GM18517 (cell line): ENCODE results near the gene MIPEP.

Experiments used
- ATAC-seq: cut with Tn5 transposase; IDR thresholded peaks from one replicate; pipeline ENCODE4 v1.9.1; 2021; ENCODE audit warnings: mild to moderate bottlenecking, moderate library complexity; ENCODE audit not compliant: unreplicated experiment

Gene MIPEP

DNA sequence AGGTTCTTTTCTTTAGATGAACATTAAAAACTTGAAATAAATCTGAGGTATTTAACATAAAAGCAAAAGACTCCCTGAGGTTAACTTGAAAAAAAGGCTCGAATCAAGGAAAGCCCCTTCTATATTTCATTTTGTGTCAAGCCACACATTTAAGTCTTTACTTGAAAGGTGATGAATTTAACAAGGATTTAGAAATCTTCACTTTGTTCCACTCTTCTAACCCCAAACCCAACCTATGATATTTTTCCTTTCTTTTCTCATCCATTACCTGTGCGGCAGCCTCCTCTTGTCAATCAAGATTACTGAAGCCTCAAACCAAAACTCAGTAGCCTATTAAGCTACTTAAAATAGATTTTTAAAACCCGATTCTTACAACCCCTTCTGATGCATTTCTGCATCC lies 33.8 kb downstream of the MIPEP start:
- no peak for ATAC-seq

DNA sequence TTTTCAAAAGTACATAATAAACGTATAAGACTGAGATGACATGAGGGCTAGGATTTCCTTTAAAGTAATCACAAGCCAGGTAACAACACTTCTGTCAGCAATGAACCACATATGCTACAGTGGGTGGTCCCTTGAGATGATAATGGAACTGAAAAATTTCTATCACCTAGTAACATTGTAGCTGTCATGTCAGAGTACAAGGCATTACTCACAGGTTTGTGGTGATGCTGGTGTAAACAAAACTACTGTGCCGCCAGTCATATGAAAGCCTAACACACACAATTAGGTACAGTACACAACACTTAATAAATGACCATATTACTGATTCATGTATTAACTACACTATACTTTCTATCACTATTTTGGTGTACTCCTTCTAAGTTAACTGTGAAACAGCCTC lies 36.8 kb downstream of the MIPEP start:
- no peak for ATAC-seq

GRCh38 chr13:23851106-23851505 lies 38.1 kb downstream of the MIPEP start:
- no peak for ATAC-seq

DNA sequence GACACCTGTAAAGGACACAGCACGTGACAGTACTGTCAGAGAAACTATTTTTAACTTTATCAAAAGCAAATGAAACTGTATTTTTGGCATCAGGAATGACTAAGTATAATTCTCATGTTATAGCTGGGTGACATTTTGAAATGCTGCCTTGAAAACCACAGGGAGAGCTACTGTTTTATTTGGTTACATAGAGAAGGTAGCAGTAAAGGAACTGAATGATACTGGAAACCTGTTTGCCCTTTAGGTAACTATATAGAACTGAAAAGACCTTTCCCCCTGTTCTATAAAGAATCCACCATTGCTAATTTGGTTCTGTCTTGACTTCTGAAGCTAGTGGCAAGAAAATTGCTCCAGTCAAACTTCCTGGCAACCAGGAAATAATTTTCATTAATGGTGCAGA lies 39.1 kb downstream of the MIPEP start:
- ATAC-seq, result no peak

GRCh38 chr13:23849670-23850069 lies 39.5 kb downstream of the MIPEP start:
- no peak for ATAC-seq

GRCh38 chr13:23848646-23849141 lies 40.5 kb downstream of the MIPEP start:
- ATAC-seq, result no peak

- ATAC-seq, result no peak
Measured at GRCh38 chr13:23848019-23848418, 41.2 kb downstream of the MIPEP start.

GRCh38 chr13:23847497-23847896 lies 41.7 kb downstream of the MIPEP start:
- ATAC-seq, result no peak

DNA sequence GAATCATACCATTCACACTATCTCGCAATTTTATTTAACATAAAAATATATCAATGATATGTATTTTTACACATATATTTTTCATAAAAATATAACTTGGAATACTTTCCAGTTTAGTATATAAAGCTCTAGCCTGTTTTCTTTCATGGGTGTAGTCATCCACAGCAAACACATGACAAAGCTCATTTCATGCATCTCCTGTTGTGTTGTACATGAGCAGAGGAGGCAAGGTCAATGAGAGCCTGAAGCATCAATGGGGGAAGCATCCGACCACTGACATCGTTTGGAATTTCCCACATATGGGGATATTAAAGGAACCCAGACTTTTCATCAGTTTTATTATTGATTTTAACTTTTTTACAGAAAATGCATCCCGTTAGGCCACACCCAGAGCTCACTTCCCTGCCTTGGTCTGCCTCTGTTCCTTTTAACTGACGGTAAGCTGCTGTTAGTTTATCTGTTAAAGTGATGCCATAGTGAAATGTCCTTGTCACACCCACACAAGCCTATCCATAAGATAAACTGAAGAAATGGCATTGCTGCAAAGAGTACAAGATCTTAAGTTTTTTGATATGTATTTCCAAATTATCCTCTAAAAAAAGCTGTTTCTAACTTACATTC lies 44.0 kb downstream of the MIPEP start:
- ATAC-seq, result peak; percentile 25

DNA sequence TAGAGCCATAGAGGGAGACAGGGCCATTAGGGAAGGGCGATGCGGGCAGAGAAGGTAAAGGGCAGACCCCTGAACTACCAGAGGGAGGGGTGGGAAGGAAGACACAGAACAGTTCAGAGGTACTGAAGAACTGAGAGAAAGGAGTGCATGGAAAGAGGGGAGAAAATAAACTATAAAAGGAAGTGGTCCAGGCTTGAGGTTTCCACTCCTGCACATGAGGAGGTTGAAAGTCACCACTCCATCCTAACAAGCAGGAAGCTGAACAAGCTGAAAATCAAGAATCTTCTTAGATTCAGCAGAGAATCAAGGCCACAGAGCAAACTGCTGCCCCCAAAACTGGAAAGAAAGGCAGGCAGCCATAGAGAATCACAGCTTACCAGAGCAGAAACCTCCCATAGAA lies 45.1 kb downstream of the MIPEP start:
- ATAC-seq, result no peak

DNA sequence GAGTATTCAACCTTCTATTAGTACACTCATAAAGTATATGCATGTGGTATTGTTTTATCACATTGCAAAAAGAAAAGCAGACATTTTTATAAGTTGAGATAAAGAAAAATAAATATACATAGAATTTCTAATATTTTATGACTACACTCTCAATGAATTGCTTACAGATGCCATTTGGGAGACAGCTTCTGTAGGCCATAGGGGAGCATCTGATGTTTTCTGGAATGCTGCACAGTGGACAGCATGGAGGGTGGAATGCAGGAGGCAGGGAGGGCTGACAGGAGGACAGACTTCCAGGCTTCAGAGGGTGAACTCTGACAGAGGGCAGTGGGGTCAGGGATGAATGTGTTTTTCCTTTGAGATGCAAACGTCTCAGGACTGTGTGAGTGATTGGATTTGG lies 45.8 kb downstream of the MIPEP start:
- ATAC-seq, result no peak

DNA sequence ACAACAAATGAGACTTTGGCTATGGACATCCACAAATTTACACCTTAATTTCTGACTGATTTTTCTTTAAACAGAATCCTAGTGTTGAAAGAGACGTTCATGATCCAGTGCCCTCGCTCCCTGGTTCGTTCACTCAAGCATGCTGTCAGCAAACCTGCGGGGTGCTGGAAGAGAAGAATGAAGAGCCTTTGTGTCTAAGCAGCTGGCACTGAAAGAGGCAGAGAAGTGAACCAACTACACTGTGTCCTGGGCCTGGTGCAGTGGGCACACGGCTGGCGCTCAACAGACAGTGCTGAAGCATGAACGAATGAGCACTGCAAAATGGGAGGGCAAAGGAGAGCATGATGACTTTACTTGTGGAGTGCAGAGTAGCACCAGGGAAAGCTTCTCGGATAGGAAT lies 46.8 kb downstream of the MIPEP start:
- ATAC-seq, result no peak

- no peak for ATAC-seq
Measured at GRCh38 chr13:23833733-23834611, 55.2 kb downstream of the MIPEP start.

DNA sequence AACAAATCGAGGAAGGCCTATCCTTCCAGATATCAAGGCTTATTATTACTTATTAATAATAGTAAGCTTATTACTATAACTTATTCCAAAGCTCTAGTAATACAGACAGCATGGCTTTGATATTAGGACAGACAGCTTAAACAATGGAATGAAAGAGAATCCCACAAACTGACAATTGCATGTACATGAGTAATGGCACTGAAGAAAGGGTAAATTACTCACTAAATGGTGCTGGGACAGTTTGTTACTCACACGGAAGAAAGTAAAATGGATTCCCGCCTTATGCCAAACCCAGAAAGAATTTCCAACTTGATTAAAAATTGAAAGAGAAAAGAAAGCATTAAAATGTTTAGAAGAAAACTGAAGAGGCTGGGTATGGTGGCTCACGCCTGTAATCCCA lies 60.3 kb downstream of the MIPEP start:
- no peak for ATAC-seq

GRCh38 chr13:23828086-23828485 lies 61.1 kb downstream of the MIPEP start:
- ATAC-seq, result no peak

DNA sequence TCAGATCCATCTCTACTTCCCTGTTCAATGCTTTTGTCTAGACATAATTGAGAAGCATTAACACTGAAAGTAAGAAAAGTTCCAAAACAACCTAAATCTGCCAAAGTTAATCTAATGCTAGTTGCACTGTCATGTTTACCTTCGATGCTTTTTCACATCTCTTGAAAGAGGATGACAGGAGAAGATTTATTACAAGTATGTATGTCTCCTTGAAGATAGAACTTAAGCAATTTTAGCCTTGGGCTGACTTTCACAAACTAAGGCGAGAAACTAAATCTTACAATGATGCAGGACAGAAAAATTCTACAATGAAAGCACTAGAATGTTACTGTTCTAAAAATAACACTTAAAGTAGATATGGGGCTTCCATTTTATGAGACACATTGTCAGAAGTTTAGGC lies 64.0 kb downstream of the MIPEP start:
- ATAC-seq, result no peak

GRCh38 chr13:23824371-23824770 lies 64.8 kb downstream of the MIPEP start:
- ATAC-seq, result no peak

- ATAC-seq, result no peak
Measured at GRCh38 chr13:23822252-23822824, 66.9 kb downstream of the MIPEP start.

DNA sequence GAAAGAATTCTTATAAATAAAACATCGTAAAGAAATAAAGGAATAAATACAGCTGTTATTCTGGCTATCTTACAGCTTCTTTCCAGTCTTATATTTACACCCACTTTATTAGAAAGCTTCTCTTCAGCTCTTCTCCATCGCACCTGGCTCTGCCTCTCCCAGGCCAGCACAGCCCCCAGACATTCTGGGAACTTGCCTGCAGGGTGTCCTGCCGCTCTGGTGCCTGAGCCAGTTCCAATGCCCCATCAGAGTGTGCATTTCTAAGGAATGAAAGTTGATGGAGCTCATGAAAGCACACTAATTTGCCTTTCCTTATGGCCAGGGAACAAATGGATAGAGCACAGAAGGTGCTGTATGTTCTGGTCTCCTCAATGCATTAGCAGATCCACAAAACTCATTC lies 68.7 kb downstream of the MIPEP start:
- ATAC-seq, result no peak

- ATAC-seq, result no peak
Measured at GRCh38 chr13:23817830-23818229, 71.4 kb downstream of the MIPEP start.

GRCh38 chr13:23817136-23817535 lies 72.1 kb downstream of the MIPEP start:
- no peak for ATAC-seq

GRCh38 chr13:23813635-23814034 lies 75.6 kb downstream of the MIPEP start:
- no peak for ATAC-seq
